ENCODE data around the gene CSNK1E. TPM values are rescaled to one million over a fixed set of nuclear protein-coding genes. Genes with fewer than 3 reads are reported as not detected.

The CSNK1E gene
- total and polyA plus RNA-seq, 9 of the 15 experiments (the other 6 are each of a cell fraction or from before 2014, with no cell fraction given) = 2.7 to 70.0 (median 41.3) TPM

DNA sequence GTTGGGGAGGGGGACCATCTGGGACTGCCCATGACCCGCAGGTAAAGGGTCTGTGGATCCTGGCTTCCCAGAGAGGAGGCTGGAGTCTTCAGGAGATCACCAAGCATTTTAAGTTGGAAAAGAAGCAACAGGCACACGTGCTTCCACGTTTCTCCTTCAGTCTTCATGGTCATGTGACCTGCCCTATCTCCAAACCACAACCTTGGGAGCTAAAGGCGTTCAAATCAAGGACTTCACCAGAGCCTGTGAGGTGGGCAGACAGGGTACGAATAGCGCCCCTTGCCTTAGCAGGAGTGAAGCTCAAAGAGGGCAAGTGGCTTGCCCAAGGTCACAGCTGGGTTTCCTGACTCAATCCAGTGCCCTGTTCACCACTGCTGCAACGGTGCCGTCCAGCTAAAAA lies 51.1 kb downstream of the CSNK1E start (continued):
- TF ChIP-seq LCOR (CRISPR knock-in tag; IDR thresholded peaks at IDR 0.05) = 0 out of 2 replicates have a peak, but pooled peaks have one; percentile 45
- TF ChIP-seq PHF21A (IDR thresholded peaks at IDR 0.05; ENCODE audit: borderline replicate concordance, low read depth) = no peak
- TF ChIP-seq PHB (CRISPR knock-in tag; IDR thresholded peaks at IDR 0.05) = no peak
- no peak for TF ChIP-seq ZNF436 (CRISPR knock-in tag; IDR thresholded peaks at IDR 0.05)
- no peak for TF ChIP-seq ZNF707 (CRISPR knock-in tag; conservative IDR thresholded peaks at IDR 0.05)
- TF ChIP-seq, protein P1, sequence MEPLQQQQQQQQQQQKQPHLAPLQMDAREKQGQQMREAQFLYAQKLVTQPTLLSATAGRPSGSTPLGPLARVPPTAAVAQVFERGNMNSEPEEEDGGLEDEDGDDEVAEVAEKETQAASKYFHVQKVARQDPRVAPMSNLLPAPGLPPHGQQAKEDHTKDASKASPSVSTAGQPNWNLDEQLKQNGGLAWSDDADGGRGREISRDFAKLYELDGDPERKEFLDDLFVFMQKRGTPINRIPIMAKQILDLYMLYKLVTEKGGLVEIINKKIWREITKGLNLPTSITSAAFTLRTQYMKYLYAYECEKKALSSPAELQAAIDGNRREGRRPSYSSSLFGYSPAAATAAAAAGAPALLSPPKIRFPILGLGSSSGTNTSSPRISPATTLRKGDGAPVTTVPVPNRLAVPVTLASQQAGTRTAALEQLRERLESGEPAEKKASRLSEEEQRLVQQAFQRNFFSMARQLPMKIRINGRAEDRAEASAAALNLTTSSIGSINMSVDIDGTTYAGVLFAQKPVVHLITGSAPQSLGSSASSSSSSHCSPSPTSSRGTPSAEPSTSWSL (CRISPR knock-in tag; IDR thresholded peaks at IDR 0.05; ENCODE audit: borderline replicate concordance) = no peak
- no peak for TF ChIP-seq KAT2B (IDR thresholded peaks at IDR 0.05; ENCODE audit: low read depth, low read length)
- TF ChIP-seq ELF4 (CRISPR knock-in tag; IDR thresholded peaks at IDR 0.05) = no peak
- peak; percentile 98 for TF ChIP-seq L3MBTL2 (IDR thresholded peaks at IDR 0.05)
- TF ChIP-seq RBM34 (IDR thresholded peaks at IDR 0.05; ENCODE audit: borderline replicate concordance, insufficient read depth, low read length) = no peak
- no peak for TF ChIP-seq ZNF57 (CRISPR knock-in tag; IDR thresholded peaks at IDR 0.05)
- TF ChIP-seq SIRT6 (IDR thresholded peaks at IDR 0.05; ENCODE audit: low read depth, low read length) = no peak
- TF ChIP-seq JUND (IDR thresholded peaks at IDR 0.05; ENCODE audit: borderline replicate concordance, low read depth, low read length) = no peak
- no peak; the same call in 2 of the 3 replicates for TF ChIP-seq JUND (tag; IDR thresholded peaks at IDR 0.05; ENCODE audit: borderline replicate concordance, low read depth, low read length)
- no peak for TF ChIP-seq PRMT5 (CRISPR knock-in tag; IDR thresholded peaks at IDR 0.05)
- TF ChIP-seq RNF2 (IDR thresholded peaks at IDR 0.05) = peak; percentile 62; the same call in 1 of the 2 replicates
- TF ChIP-seq, protein P2, sequence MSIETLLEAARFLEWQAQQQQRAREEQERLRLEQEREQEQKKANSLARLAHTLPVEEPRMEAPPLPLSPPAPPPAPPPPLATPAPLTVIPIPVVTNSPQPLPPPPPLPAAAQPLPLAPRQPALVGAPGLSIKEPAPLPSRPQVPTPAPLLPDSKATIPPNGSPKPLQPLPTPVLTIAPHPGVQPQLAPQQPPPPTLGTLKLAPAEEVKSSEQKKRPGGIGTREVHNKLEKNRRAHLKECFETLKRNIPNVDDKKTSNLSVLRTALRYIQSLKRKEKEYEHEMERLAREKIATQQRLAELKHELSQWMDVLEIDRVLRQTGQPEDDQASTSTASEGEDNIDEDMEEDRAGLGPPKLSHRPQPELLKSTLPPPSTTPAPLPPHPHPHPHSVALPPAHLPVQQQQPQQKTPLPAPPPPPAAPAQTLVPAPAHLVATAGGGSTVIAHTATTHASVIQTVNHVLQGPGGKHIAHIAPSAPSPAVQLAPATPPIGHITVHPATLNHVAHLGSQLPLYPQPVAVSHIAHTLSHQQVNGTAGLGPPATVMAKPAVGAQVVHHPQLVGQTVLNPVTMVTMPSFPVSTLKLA (conservative IDR thresholded peaks at IDR 0.05) = peak; percentile 81
- no peak for TF ChIP-seq GATA2 (CRISPR knock-in tag; IDR thresholded peaks at IDR 0.05)
- TF ChIP-seq ZNF764 (CRISPR knock-in tag; IDR thresholded peaks at IDR 0.05; ENCODE audit: low read depth) = no peak
- no peak for TF ChIP-seq POLR3G (IDR thresholded peaks at IDR 0.05; ENCODE audit: extremely low read depth, insufficient read length, insufficient replicate concordance)
- TF ChIP-seq SNRNP70 (optimal IDR thresholded peaks at IDR 0.05; ENCODE audit: low read depth, low read length) = no peak
- no peak for TF ChIP-seq TSC22D4 (tag; IDR thresholded peaks at IDR 0.05)
- no peak for TF ChIP-seq SUPT5H (IDR thresholded peaks at IDR 0.05)
